CD4-positive, alpha-beta T cell (primary cell): ENCODE measurements around the gene KCNH2. TPM values are rescaled to one million over a fixed set of nuclear protein-coding genes. Genes with fewer than 3 reads are reported as not detected.
"Not testable (repeated sequence)": the region's sequence is repeated elsewhere in the genome, so short reads cannot be mapped to it uniquely, and the experiment has no call there.

Source experiments
- ATAC-seq: fragments of 200-7000 bp; cut with Tn5 transposase; one replicate; pipeline ENCODE4 v1.10.0; 2022; ENCODE audit warnings: mild to moderate bottlenecking; ENCODE audit not compliant: poor library complexity
- CTCF ChIA-PET: fragments of 350-600 bp; sonication (Branson Sonifier 250); formaldehyde crosslinking; loops from one replicate; lab custom pipeline; 2021; ENCODE audit warnings: antibody characterized with exemption, inconsistent platforms; lab: Charles Lee
- POLR2A ChIA-PET: fragments of 350-600 bp; sonication (Branson Sonifier 250); formaldehyde crosslinking; loops from one replicate; lab custom pipeline; 2021; ENCODE audit warnings: antibody characterized with exemption, inconsistent platforms; lab: Charles Lee
- DNase-seq, 14 experiments: peaks; one replicate each; pipeline ENCODE4 v3.0.0-alpha.2; 2013 to 2020; ENCODE audit warnings: mixed read lengths in 2 of 14
- H3K27ac ChIP-seq, 2 donors: one replicate each; pipeline versions ENCODE4 v1.5.1 to v1.7.0; 2013; ENCODE audit warnings: low read length in 2 of 2, low read depth in 1 of 2, mild to moderate bottlenecking in 1 of 2
- H3K27me3 ChIP-seq, 2 experiments: 1 replicate in 1 of 2; 2 replicates in 1 of 2; pipeline versions ENCODE4 v1.6.1 to v1.7.0; 2013; ENCODE audit warnings: low read length in 2 of 2, control low read depth in 1 of 2, mild to moderate bottlenecking in 1 of 2, moderate library complexity in 1 of 2; ENCODE audit not compliant: insufficient read depth in 2 of 2, control insufficient read depth in 1 of 2
- H3K36me3 ChIP-seq: one replicate; pipeline ENCODE4 v1.6.1; 2013; ENCODE audit warnings: low read length, control low read depth; ENCODE audit not compliant: insufficient read depth
- H3K4me1 ChIP-seq: one replicate; pipeline ENCODE4 v1.6.1; 2013; ENCODE audit warnings: low read length, control low read depth; ENCODE audit not compliant: insufficient read depth
- H3K4me3 ChIP-seq: one replicate; pipeline ENCODE4 v1.5.1; 2013; ENCODE audit warnings: mild to moderate bottlenecking, low read length, moderate library complexity
- H3K9me3 ChIP-seq, 2 experiments: 1 replicate in 1 of 2; 2 replicates in 1 of 2; pipeline versions ENCODE4 v1.6.1 to v1.7.0; 2013; ENCODE audit warnings: low read length in 2 of 2, mild to moderate bottlenecking in 2 of 2, control low read depth in 1 of 2, moderate library complexity in 1 of 2; ENCODE audit not compliant: control insufficient read depth in 1 of 2, insufficient read depth in 1 of 2
- H3K27ac Mint-ChIP-seq: one replicate; pipeline ENCODE4 v1.8.0; 2020; ENCODE audit warnings: mixed read lengths
- H3K27me3 Mint-ChIP-seq: one replicate; pipeline ENCODE4 v1.8.0; 2021; ENCODE audit warnings: mixed read lengths
- H3K36me3 Mint-ChIP-seq: one replicate; pipeline ENCODE4 v1.8.0; 2021; ENCODE audit warnings: low read depth, mixed read lengths
- H3K4me1 Mint-ChIP-seq: one replicate; pipeline ENCODE4 v1.8.0; 2021; ENCODE audit warnings: low read depth, mixed read lengths
- H3K4me3 Mint-ChIP-seq: one replicate; pipeline ENCODE4 v1.8.0; 2020; ENCODE audit warnings: mild to moderate bottlenecking, mixed read lengths
- H3K9me3 Mint-ChIP-seq: one replicate; pipeline ENCODE4 v1.8.0; 2020; ENCODE audit warnings: mixed read lengths
- CTCF ChIP-seq: fragments of 200-600 bp; IDR thresholded peaks from one replicate; pipeline ENCODE4 v1.8.0; 2022; ENCODE audit warnings: antibody characterized with exemption, mild to moderate bottlenecking
- intact Hi-C, 2 experiments: fragments of 100-400 bp; cut with DNase I in 1 of 2; cut with micrococcal nuclease in 1 of 2; formaldehyde crosslinking; loops; one replicate each; pipeline versions ENCODE4 v1.15.1 to v1.9.0; 2023 to 2025; cut with DNase I, micrococcal nuclease
- total RNA-seq, 174 experiments: library from RNA in 2 of 174; stranded (reverse) in 2 of 174; gene quantifications; one replicate each; pipeline ENCODE4 v1.2.3 and lab custom pipeline; 2021 to 2026

The KCNH2 gene
- total RNA-seq, 2 experiments from 2014 or later = 1.9 to 2.3 TPM

GRCh38 chr7:150911590-150912267 lies 66.4 kb downstream of the KCNH2 start:
- POLR2A ChIA-PET = no interaction called here
- H3K9me3 Mint-ChIP-seq = no peaks in the 10 kb centered on the region

GRCh38 chr7:150910996-150911422 lies 67.1 kb downstream of the KCNH2 start:
- intact Hi-C loops = no loop called here
- peaks cover 15% of the 10 kb centered on the region for H3K4me1 ChIP-seq
- H3K36me3 ChIP-seq = no peaks in the 10 kb centered on the region
- H3K9me3 Mint-ChIP-seq = no peaks in the 10 kb centered on the region
- H3K4me3 Mint-ChIP-seq = no peak overlapping the region
- no peaks in the 10 kb centered on the region for H3K27me3 ChIP-seq
- H3K27me3 Mint-ChIP-seq = peaks cover 8% of the 10 kb centered on the region
- ChIA-PET CTCF (interaction anchor here (1.5 kb wide), 1 partner anchor 13 kb away, joined by 4 read pairs; no protein-coding TSS in a partner anchor), POLR2A (no interaction called here)
- DNase-seq (no peak), ATAC-seq (no peak)
- H3K4me1 Mint-ChIP-seq = peaks cover 18% of the 10 kb centered on the region
- H3K27ac ChIP-seq = no peak overlapping the region
- no peak overlapping the region for H3K4me3 ChIP-seq
- H3K36me3 Mint-ChIP-seq = no peaks in the 10 kb centered on the region
- TF ChIP-seq CTCF = no peak
- H3K27ac Mint-ChIP-seq = no peak overlapping the region
- no peaks in the 10 kb centered on the region for H3K9me3 ChIP-seq

More at GRCh38 chr7:150911590-150912267, 66.4 kb downstream of the KCNH2 start:
- DNase-seq = no peak
- CTCF ChIA-PET = interaction anchor here (0.5 to 1.5 kb wide), 2 partner anchors 13 to 185 kb away, joined by 3 to 4 read pairs; no protein-coding TSS in a partner anchor
- H3K4me3 Mint-ChIP-seq = no peak overlapping the region
- H3K4me1 Mint-ChIP-seq = peaks cover 18% of the 10 kb centered on the region
- peaks cover 15% of the 10 kb centered on the region for H3K4me1 ChIP-seq
- H3K9me3 ChIP-seq = no peaks in the 10 kb centered on the region
- no peaks in the 10 kb centered on the region for H3K36me3 Mint-ChIP-seq
- H3K4me3 ChIP-seq = no peak overlapping the region
- no peaks in the 10 kb centered on the region for H3K27me3 ChIP-seq
- no peak for TF ChIP-seq CTCF
- no peak overlapping the region for H3K27ac Mint-ChIP-seq
- intact Hi-C loops = no loop called here
- no peak for ATAC-seq
- no peak overlapping the region for H3K27ac ChIP-seq
- H3K36me3 ChIP-seq = no peaks in the 10 kb centered on the region
- peaks cover 8% of the 10 kb centered on the region for H3K27me3 Mint-ChIP-seq

GRCh38 chr7:150910305-150910995 lies 67.7 kb downstream of the KCNH2 start:
- H3K9me3 ChIP-seq, DNase-seq, H3K36me3 Mint-ChIP-seq, H3K9me3 Mint-ChIP-seq, intact Hi-C loops, H3K4me3 Mint-ChIP-seq, H3K27ac Mint-ChIP-seq, POLR2A ChIA-PET, H3K27me3 Mint-ChIP-seq, H3K36me3 ChIP-seq, H3K27ac ChIP-seq, H3K4me3 ChIP-seq, H3K27me3 ChIP-seq, ATAC-seq: not testable (repeated sequence)
- peaks cover 15% of the 10 kb centered on the region for H3K4me1 ChIP-seq
- CTCF ChIA-PET = interaction anchor here (1.5 kb wide), 1 partner anchor 12 kb away, joined by 4 read pairs; no protein-coding TSS in a partner anchor
- peaks cover 18% of the 10 kb centered on the region for H3K4me1 Mint-ChIP-seq
